ENCODE data around the gene RAB3GAP1.
"Not testable (repeated sequence)": the region's sequence is repeated elsewhere in the genome, so short reads cannot be mapped to it uniquely, and the experiment has no call there.

The RAB3GAP1 gene

DNA sequence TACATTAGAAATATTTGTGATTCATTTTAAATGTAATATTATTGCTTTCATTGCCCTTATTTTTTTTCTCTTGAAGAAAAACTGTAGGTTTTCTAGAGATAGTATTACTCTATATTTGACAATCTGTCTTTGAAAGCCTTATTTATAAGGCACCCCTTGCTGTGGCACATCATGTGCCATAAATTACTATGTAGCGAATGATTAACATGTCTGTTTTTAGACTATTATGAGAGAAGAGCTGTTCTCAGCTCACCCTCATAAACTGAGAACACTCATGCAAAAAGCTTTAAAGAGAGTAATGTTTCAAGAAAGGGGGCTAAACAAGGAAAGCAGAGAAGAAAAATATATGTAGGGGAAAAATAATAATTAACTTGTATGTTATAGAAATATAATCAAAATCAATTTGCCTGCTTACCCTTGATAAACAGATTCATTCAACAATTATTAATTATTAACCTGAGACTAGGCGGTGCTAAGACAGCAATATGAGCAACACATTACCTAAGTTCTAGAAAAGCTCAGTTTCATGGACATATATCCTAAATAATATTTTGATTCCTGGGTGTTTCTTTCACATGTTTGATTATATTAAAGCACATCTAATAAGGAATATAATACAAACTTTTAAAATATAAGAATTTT lies 69.0 kb downstream of the RAB3GAP1 start:
- no peak overlapping the region for H3K4me3 ChIP-seq (ENCODE audit: low read depth, low read length)
- no peak for DNase-seq (ENCODE audit: low read depth)
- TF ChIP-seq POLR2A (IDR thresholded peaks at IDR 0.05; ENCODE audit: extremely low read depth, insufficient read length): no peak
- TF ChIP-seq, protein P1, sequence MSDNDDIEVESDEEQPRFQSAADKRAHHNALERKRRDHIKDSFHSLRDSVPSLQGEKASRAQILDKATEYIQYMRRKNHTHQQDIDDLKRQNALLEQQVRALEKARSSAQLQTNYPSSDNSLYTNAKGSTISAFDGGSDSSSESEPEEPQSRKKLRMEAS (IDR thresholded peaks at IDR 0.05; ENCODE audit: low read depth, low read length): no peak

DNA sequence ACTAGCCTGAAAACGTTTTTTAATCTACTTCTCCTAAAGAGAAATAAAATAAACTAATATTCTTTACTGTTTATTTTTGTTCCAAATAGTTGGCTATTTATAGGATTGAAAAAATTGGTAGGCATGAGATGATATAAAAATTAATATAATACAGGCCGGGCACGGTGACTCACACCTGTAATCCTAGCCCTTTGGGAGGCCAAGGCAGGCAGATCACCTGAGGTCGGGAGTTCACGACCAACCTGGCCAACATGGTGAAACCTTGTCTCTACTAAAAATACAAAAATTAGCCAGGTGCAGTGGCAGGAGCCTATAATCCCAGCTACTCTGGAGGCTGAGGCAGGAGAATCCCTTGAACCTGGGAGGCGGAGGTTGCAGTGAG lies 69.6 kb downstream of the RAB3GAP1 start:
- DNase-seq (ENCODE audit: low read depth); H3K4me3 ChIP-seq (ENCODE audit: low read depth, low read length): not testable (repeated sequence)

DNA sequence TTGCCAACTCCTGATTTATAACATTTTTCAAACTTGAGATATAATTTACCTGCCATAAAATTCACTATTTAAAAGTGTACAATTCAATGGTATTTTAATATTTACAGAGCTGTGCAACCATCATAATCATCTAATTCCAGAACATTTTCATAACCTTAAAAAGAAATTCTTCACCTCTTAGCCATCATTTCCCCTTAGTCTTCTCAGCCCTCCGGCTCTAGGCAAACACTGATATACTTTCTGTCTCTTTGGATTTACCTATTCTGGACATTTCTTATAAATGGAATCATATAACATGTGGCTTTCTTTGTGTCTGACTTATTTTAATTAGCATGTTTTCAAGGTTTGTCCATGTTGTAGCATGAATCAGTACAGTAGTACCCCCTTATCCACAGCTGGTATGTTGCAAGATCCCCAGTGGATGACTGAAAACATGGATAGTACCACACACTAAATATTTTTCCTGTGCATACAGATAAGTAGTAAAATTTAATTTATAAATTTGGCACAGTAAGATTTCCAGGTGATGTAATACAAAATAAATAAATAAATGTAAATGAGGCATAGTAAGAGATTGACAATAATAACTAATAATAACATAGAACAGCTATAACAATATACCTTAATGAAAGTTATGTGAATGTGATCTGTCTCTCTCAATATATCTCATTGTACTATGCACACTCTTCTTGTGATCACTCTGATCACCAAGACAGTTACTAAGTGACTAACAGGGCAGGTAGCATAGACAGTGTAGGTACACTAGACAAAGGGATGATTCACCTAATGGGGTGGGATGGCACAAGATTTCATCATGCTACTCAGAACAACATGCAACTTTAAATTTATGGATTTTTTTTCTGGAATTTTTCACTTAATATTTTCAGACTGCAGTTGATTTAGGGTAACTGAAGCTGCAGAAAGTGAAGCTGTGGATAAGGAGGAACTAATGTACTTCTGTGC lies 73.1 kb downstream of the RAB3GAP1 start:
- TF ChIP-seq, protein P1 (IDR thresholded peaks at IDR 0.05; ENCODE audit: low read depth, low read length): no peak
- TF ChIP-seq POLR2A (IDR thresholded peaks at IDR 0.05; ENCODE audit: extremely low read depth, insufficient read length): no peak
- DNase-seq (ENCODE audit: low read depth): no peak
- no peak overlapping the region for H3K4me3 ChIP-seq (ENCODE audit: low read depth, low read length)

DNA sequence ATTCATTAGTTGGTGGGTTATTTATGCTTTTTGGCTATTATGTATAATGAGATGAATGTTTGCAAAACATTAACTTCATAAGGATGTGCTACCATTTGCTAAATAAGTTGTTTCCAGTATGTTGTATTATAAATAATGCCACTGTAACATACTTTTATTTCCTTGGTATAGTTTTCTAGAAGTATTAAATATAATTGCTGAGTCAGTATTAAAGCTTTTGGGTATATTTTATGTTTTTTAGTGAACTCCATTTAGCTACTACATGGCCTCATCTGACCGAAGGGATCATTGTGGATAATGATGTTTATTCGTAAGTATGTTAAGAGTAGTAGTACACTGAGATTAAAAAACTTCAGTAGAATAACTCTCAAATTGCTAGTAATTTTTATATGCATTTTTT lies 73.8 kb downstream of the RAB3GAP1 start:
- TF ChIP-seq POLR2A (IDR thresholded peaks at IDR 0.05; ENCODE audit: extremely low read depth, insufficient read length): no peak
- TF ChIP-seq, protein P1 (IDR thresholded peaks at IDR 0.05; ENCODE audit: low read depth, low read length): no peak
- TF ChIP-seq MYC (IDR thresholded peaks at IDR 0.05; ENCODE audit: low read depth, low read length): no peak
- TF ChIP-seq, protein P2, sequence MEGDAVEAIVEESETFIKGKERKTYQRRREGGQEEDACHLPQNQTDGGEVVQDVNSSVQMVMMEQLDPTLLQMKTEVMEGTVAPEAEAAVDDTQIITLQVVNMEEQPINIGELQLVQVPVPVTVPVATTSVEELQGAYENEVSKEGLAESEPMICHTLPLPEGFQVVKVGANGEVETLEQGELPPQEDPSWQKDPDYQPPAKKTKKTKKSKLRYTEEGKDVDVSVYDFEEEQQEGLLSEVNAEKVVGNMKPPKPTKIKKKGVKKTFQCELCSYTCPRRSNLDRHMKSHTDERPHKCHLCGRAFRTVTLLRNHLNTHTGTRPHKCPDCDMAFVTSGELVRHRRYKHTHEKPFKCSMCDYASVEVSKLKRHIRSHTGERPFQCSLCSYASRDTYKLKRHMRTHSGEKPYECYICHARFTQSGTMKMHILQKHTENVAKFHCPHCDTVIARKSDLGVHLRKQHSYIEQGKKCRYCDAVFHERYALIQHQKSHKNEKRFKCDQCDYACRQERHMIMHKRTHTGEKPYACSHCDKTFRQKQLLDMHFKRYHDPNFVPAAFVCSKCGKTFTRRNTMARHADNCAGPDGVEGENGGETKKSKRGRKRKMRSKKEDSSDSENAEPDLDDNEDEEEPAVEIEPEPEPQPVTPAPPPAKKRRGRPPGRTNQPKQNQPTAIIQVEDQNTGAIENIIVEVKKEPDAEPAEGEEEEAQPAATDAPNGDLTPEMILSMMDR (IDR thresholded peaks at IDR 0.05; ENCODE audit: low read depth, low read length): no peak
- no peak for DNase-seq (ENCODE audit: low read depth)
- H3K4me3 ChIP-seq (ENCODE audit: low read depth, low read length): no peak overlapping the region

DNA sequence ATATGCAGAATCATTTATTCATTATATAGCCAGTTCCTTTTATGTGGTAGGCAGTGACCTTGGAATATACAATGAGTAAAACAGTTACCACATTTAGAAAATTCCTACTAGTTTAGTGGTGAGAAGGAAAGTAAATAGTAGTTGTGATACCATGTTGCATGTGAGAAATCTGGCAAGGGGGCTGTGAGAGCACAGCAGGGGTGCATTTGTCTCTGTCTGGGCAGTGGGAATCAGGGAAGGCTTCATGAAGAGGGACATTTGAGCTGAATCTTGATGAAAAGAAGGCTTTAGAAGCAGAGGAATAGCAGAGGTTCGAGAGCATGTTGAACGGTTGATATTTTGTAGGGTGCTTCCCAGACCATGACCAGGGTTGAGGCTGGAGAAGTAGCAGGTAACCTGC lies 78.7 kb downstream of the RAB3GAP1 start:
- H3K4me3 ChIP-seq (ENCODE audit: low read depth, low read length): no peak overlapping the region
- TF ChIP-seq MYC (IDR thresholded peaks at IDR 0.05; ENCODE audit: low read depth, low read length): no peak
- no peak for TF ChIP-seq POLR2A (IDR thresholded peaks at IDR 0.05; ENCODE audit: extremely low read depth, insufficient read length)
- TF ChIP-seq, protein P2 (IDR thresholded peaks at IDR 0.05; ENCODE audit: low read depth, low read length): no peak
- no peak for DNase-seq (ENCODE audit: low read depth)

DNA sequence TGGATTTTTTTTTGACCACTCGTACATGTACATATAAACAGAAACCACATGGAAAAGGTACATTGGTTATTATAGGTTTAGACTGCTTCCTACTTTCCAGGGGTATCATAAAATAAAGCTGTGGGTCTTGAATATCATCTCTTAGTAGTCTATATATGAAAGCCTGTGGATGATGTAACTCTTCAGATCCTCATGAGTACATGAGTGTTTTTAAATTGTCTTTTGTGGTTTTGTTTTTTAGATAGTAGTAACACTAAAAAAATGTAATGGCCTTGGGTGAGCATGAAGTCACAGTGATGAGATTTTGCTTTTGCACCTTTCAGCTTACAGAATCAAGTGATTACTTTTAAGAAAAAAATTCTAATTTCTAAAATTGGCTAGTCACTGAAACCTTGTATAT lies 80.2 kb downstream of the RAB3GAP1 start:
- no peak for DNase-seq (ENCODE audit: low read depth)
- TF ChIP-seq MYC (IDR thresholded peaks at IDR 0.05; ENCODE audit: low read depth, low read length): no peak
- no peak for TF ChIP-seq POLR2A (IDR thresholded peaks at IDR 0.05; ENCODE audit: extremely low read depth, insufficient read length)
- TF ChIP-seq, protein P2 (IDR thresholded peaks at IDR 0.05; ENCODE audit: low read depth, low read length): no peak
- TF ChIP-seq, protein P1 (IDR thresholded peaks at IDR 0.05; ENCODE audit: low read depth, low read length): no peak
- no peak overlapping the region for H3K4me3 ChIP-seq (ENCODE audit: low read depth, low read length)

DNA sequence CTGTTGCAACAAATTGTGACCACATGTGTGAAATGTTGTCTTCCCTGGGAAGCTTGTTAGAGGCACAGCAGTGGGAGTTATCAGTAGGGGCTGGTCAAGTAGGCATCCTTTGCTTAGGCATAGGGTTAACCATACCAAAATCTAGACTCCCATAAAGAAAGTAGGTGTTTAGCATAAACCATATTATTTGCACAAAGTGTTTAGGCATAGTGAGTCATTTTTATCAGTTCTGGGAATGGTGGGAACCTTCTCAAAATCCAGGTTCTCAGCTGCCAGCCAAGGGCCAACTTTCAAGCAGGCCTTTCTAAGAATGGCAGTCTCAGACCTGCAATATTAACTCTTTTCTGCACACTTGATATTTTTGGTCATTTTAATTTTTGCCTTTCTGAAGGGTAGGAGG lies 88.5 kb downstream of the RAB3GAP1 start:
- no peak overlapping the region for H3K4me3 ChIP-seq (ENCODE audit: low read depth, low read length)
- DNase-seq (ENCODE audit: low read depth): no peak
- TF ChIP-seq MYC (IDR thresholded peaks at IDR 0.05; ENCODE audit: low read depth, low read length): no peak
- TF ChIP-seq, protein P1 (IDR thresholded peaks at IDR 0.05; ENCODE audit: low read depth, low read length): no peak
- TF ChIP-seq POLR2A (IDR thresholded peaks at IDR 0.05; ENCODE audit: extremely low read depth, insufficient read length): no peak
- TF ChIP-seq, protein P2 (IDR thresholded peaks at IDR 0.05; ENCODE audit: low read depth, low read length): no peak

Measured in NB4 (cell line).